ENCODE results near the gene PPP3CA.

GRCh38 chr4:101102114-101102742 lies 245.1 kb downstream of the PPP3CA start:
- TF ChIP-seq CTCF (conservative IDR thresholded peaks at IDR 0.05) (no peak), EZH2 (IDR thresholded peaks at IDR 0.05; ENCODE audit: low read depth) (no peak)
